Right lobe of liver (tissue), 6 donors: ENCODE results near the gene POMC. TPM values are rescaled to one million over a fixed set of nuclear protein-coding genes. Genes with fewer than 3 reads are reported as not detected.

ENCODE experiments used
- ATAC-seq, 4 donors: fragments of 200-7000 bp; cut with Tn5 transposase; one replicate each; pipeline ENCODE4 v1.9.1; 2020; ENCODE audit warnings: mild to moderate bottlenecking in 4 of 4, moderate library complexity in 4 of 4
- DNase-seq, 3 donors: peaks; one replicate each; pipeline ENCODE4 v3.0.0-alpha.2; 2020
- H3K27ac ChIP-seq, 3 donors: fragments of 200-600 bp; one replicate each; pipeline ENCODE4 v1.8.0; 2022
- H3K27me3 ChIP-seq, 2 donors: fragments of 200-600 bp; one replicate each; pipeline ENCODE4 v1.8.0; 2022
- H3K36me3 ChIP-seq, 4 donors: fragments of 200-600 bp; sonication (generic) in 1 of 4; one replicate each; pipeline versions ENCODE4 v1.5.1 to v1.8.0; 2017 to 2022; ENCODE audit warnings: control low read depth in 1 of 4
- H3K4me1 ChIP-seq, 4 donors: fragments of 200-600 bp; sonication (generic) in 1 of 4; one replicate each; pipeline versions ENCODE4 v1.5.1 to v1.8.0; 2017 to 2022; ENCODE audit warnings: control low read depth in 1 of 4
- H3K4me3 ChIP-seq, 3 donors: fragments of 200-600 bp; one replicate each; pipeline ENCODE4 v1.8.0; 2022
- H3K9me3 ChIP-seq, 4 donors: fragments of 200-600 bp; sonication (generic) in 1 of 4; one replicate each; pipeline versions ENCODE4 v1.5.1 to v1.8.0; 2017 to 2022; ENCODE audit warnings: control low read depth in 1 of 4
- POLR2A ChIP-seq: fragments of 450-650 bp; IDR thresholded peaks from one replicate; pipeline ENCODE4 v1.6.1; 2017; ENCODE audit warnings: antibody characterized with exemption, mild to moderate bottlenecking
- WGBS: methylation state at CpG from one replicate; pipeline ENCODE4 v1.1.6; 2018; ENCODE audit warnings: low coverage, low lambda C conversion rate; ENCODE audit not compliant: insufficient coverage; ENCODE audit errors: missing lambda C conversion rate; 5-methylcytosine and 5-hydroxymethylcytosine counted together
- intact Hi-C, 2 donors: fragments of 100-400 bp; cut with DNase I; formaldehyde crosslinking; loops; one replicate each; pipeline versions ENCODE4 v1.11.2 to v1.14.1; 2022
- total RNA-seq, 6 experiments: library from RNA; depleted of rRNA in 2 of 6; stranded (reverse); fragments of >200 nt in 2 of 6; fragmentation: NEBNext Ultra II Directional in 3 of 6; extraction: Animal tissue kit (Norgen Biotek cat#: 25700) in 3 of 6; gene quantifications; one replicate each; pipeline versions ENCODE4 v1.1.0 to v1.2.4, GENCODE V29; 2016 to 2023
- TF ChIP-seq, protein P1 (sequence below), 4 donors: fragments of 200-600 bp in 3 of 4; fragments of 450-650 bp in 1 of 4; IDR thresholded peaks; one replicate each; pipeline versions ENCODE4 v1.5.1 to v1.8.0; 2016 to 2022; ENCODE audit warnings: antibody characterized with exemption in 4 of 4, mild to moderate bottlenecking in 2 of 4
- donor health status: DM: no; HTN: yes; CAD: no.
- donor health status: DM: no; HTN: no; CAD: no.
- donor health status: DM: no; HTN: no; CAD: no.
- donor health status: DM: no; HTN: yes; CAD: no.
- donor health status: DM: no; HTN: yes; CAD: no.

The POMC gene
- total RNA-seq, 6 experiments from 2014 or later = 0.30 to 1.6 (median 0.57) TPM

DNA sequence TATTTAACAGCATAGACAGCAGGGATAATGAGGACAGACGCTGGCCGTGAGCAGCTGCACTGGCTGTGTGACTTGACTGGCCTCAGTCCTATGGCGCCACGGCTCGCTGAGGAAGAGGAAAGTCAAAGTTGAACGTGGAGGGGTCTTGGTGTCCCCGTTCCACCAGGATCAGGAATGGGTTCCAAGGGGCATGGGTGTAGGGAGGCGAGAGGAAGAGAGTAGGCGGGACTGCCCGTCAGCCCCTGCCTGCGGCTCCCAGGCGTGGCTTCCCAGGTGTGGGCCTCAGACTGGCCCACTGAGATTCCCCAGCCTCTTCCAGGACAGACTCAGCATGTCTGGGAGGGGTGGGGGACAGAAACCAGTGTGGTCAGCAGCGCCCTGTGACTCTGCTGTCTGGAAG lies 51.4 kb downstream of the POMC start:
- Histone ChIP-seq H3K27ac (no peak overlapping the region), H3K36me3 (no peaks in the 10 kb centered on the region), H3K9me3 (no peaks in the 10 kb centered on the region), H3K4me1 (no peaks in the 10 kb centered on the region), H3K27me3 (no peaks in the 10 kb centered on the region), H3K4me3 (no peak overlapping the region)
- TF ChIP-seq, protein P1, sequence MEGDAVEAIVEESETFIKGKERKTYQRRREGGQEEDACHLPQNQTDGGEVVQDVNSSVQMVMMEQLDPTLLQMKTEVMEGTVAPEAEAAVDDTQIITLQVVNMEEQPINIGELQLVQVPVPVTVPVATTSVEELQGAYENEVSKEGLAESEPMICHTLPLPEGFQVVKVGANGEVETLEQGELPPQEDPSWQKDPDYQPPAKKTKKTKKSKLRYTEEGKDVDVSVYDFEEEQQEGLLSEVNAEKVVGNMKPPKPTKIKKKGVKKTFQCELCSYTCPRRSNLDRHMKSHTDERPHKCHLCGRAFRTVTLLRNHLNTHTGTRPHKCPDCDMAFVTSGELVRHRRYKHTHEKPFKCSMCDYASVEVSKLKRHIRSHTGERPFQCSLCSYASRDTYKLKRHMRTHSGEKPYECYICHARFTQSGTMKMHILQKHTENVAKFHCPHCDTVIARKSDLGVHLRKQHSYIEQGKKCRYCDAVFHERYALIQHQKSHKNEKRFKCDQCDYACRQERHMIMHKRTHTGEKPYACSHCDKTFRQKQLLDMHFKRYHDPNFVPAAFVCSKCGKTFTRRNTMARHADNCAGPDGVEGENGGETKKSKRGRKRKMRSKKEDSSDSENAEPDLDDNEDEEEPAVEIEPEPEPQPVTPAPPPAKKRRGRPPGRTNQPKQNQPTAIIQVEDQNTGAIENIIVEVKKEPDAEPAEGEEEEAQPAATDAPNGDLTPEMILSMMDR (IDR thresholded peaks at IDR 0.05) = no peak
- TF ChIP-seq POLR2A = no peak
- ATAC-seq (no peak), DNase-seq (no peak)
- WGBS = 60% methylated on average over 1 of the region's 13 CpGs
- intact Hi-C loops = no loop called here

DNA sequence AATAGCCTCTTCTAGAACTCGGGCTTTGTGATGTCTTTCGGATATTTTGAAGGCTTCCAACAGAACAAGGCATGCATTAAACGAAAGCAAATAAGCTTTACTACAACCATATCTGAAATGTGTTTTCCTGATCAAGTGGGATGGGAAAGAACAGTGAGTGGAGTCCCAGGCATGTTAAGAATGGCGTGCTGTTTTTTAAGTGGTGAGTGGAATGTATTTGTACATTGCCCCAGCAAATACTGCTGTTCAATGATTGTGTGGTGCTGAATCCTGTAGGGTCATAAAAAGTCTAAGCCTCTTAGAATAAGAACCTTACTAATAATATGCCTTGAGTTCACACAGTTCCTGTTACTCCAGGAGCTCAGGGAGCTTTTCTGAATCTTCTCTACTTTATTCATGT lies 52.5 kb downstream of the POMC start:
- Histone ChIP-seq H3K36me3 (no peaks in the 10 kb centered on the region), H3K4me3 (no peak overlapping the region), H3K27me3 (no peaks in the 10 kb centered on the region), H3K9me3 (no peaks in the 10 kb centered on the region), H3K27ac (no peak overlapping the region), H3K4me1 (no peaks in the 10 kb centered on the region)
- WGBS = 80% methylated on average over 4 of the region's 4 CpGs
- intact Hi-C loops = no loop called here
- DNase-seq (no peak), ATAC-seq (no peak)
- TF ChIP-seq POLR2A = no peak
- TF ChIP-seq, protein P1 (IDR thresholded peaks at IDR 0.05) = no peak

DNA sequence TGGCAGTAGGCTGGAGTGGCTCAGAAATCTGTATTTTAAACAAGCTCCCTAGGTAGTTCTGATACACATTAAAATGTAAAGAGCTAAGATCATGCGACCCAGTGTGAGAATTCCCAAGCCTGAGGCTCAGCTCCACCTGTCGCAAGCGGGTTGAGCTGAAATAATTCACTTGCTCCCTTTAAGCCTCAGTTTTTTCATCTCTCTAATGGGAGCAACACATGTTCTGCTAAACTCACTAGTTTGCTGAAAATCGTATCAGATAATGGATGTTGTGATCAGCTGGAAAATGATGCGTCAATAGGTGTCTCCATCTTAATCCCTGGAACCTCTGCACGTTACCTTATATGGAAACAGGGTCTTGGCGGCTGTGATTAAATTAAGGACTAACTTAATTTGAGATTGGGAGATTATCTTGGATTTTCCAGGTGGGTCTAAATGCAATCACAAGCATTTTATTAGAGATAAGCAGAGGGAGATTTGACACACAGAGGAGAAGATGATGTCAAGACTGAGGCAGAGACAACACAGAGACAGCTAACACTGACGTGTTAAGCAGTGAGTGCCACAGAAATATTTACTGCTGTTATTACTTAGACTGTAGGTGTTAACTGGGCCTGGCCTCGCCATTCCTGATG lies 53.0 kb downstream of the POMC start:
- H3K27ac ChIP-seq = no peak overlapping the region
- TF ChIP-seq, protein P1 (IDR thresholded peaks at IDR 0.05) = no peak
- TF ChIP-seq POLR2A = no peak
- ATAC-seq (no peak), DNase-seq (no peak)
- no peaks in the 10 kb centered on the region for H3K27me3 ChIP-seq
- no peaks in the 10 kb centered on the region for H3K36me3 ChIP-seq
- intact Hi-C loops = no loop called here
- H3K4me3 ChIP-seq = no peak overlapping the region
- no peaks in the 10 kb centered on the region for H3K9me3 ChIP-seq
- H3K4me1 ChIP-seq = no peaks in the 10 kb centered on the region
- 73% methylated on average over 8 of the region's 9 CpGs for WGBS

DNA sequence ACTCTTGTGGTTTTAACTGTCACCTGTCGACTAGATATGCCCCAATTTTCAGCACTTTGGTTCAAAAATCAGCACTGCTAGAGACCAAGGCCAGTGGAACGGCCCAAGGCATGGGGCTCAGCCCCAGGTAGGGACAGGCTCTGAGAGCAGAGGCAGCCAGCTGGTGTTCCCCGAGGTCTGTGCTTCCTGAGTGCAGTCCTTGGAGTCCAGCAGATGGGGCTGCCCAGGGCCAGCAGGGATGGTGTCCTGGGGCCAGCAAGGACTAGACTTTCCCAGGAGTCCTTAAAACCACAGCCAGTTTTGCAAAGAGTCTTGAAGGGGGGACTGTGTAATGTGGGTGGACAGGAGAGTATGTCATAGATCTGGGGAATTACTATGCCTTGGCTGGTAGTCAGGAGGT lies 56.3 kb downstream of the POMC start:
- no peak for DNase-seq
- no peak overlapping the region for H3K4me3 ChIP-seq
- WGBS = 44% methylated on average over 1 of the region's 3 CpGs
- H3K27me3 ChIP-seq = no peaks in the 10 kb centered on the region
- TF ChIP-seq POLR2A = no peak
- TF ChIP-seq, protein P1 (IDR thresholded peaks at IDR 0.05) = no peak
- no peaks in the 10 kb centered on the region for H3K9me3 ChIP-seq
- no peak for ATAC-seq
- H3K4me1 ChIP-seq = no peaks in the 10 kb centered on the region
- intact Hi-C loops = no loop called here
- no peak overlapping the region for H3K27ac ChIP-seq
- H3K36me3 ChIP-seq = no peaks in the 10 kb centered on the region

Other genes with a start within 250 kb of the POMC start
- gene ADCY3, start 248.3 kb downstream of the POMC start, total RNA-seq = 1 to 10 TPM; 2.2 to 7.0 (median 5.6) TPM
- 1 to 10 TPM; 1.1 to 2.1 (median 1.7) TPM for gene DNAJC27, start 196.6 kb downstream of the POMC start, total RNA-seq
- under 1 TPM in 5 of 6 experiments, not detected in 1; 0.12 to 0.33 (median 0.16) TPM for gene EFR3B, start 126.5 kb downstream of the POMC start, total RNA-seq
- gene DNMT3A, start 173.3 kb upstream of the POMC start, total RNA-seq = 10 to 100 TPM in 3 of 6 experiments, 1 to 10 TPM in 3; 4.9 to 13.3 (median 9.3) TPM